Measurements from ENCODE around the gene ZIC3.
"Not testable (repeated sequence)": the region's sequence is repeated elsewhere in the genome, so short reads cannot be mapped to it uniquely, and the experiment has no call there.

Gene ZIC3

GRCh38 chrX:137565921-137566745, at the start of gene ZIC3:
TSS of gene ZIC3 (plus strand) at chrX:137566127. CDS start at chrX:137566692, 565 bp downstream.
- in situ Hi-C loops (cut with MboI; ENCODE audit: low sequenced_read_pairs): no loop called here

GRCh38 chrX:137519459-137519858, 46.5 kb upstream of the ZIC3 start:
- in situ Hi-C loops (cut with MboI; ENCODE audit: low sequenced_read_pairs): no loop called here

GRCh38 chrX:137545711-137546651, 19.9 kb upstream of the ZIC3 start:
- in situ Hi-C loops (cut with MboI; ENCODE audit: low sequenced_read_pairs): no loop called here

- in situ Hi-C loops (cut with MboI; ENCODE audit: low sequenced_read_pairs): no loop called here
Measured at GRCh38 chrX:137547291-137547690, 18.6 kb upstream of the ZIC3 start.

- in situ Hi-C loops (cut with MboI; ENCODE audit: low sequenced_read_pairs): no loop called here
Measured at GRCh38 chrX:137548261-137548660, 17.7 kb upstream of the ZIC3 start.

- in situ Hi-C loops (cut with MboI; ENCODE audit: low sequenced_read_pairs): no loop called here
Measured at GRCh38 chrX:137549073-137549472, 16.9 kb upstream of the ZIC3 start.

GRCh38 chrX:137549851-137550664, 15.9 kb upstream of the ZIC3 start:
- in situ Hi-C loops (cut with MboI; ENCODE audit: low sequenced_read_pairs): no loop called here

- in situ Hi-C loops (cut with MboI; ENCODE audit: low sequenced_read_pairs): no loop called here
Measured at GRCh38 chrX:137550665-137551261, 15.2 kb upstream of the ZIC3 start.

GRCh38 chrX:137552098-137552497, 13.8 kb upstream of the ZIC3 start:
- in situ Hi-C loops (cut with MboI; ENCODE audit: low sequenced_read_pairs): not testable (repeated sequence)

- in situ Hi-C loops (cut with MboI; ENCODE audit: low sequenced_read_pairs): no loop called here
Measured at GRCh38 chrX:137562096-137562495, 3.8 kb upstream of the ZIC3 start.

- in situ Hi-C loops (cut with MboI; ENCODE audit: low sequenced_read_pairs): no loop called here
Measured at GRCh38 chrX:137563681-137564651, 2.0 kb upstream of the ZIC3 start.

- in situ Hi-C loops (cut with MboI; ENCODE audit: low sequenced_read_pairs): no loop called here
Measured at GRCh38 chrX:137565318-137565904, 516 bp upstream of the ZIC3 start.

- in situ Hi-C loops (cut with MboI; ENCODE audit: low sequenced_read_pairs): no loop called here
Measured at GRCh38 chrX:137566746-137567679, 1.1 kb downstream of the ZIC3 start.

GRCh38 chrX:137567682-137568232, 1.8 kb downstream of the ZIC3 start:
- in situ Hi-C loops (cut with MboI; ENCODE audit: low sequenced_read_pairs): no loop called here

GRCh38 chrX:137568741-137569469, 3.0 kb downstream of the ZIC3 start:
- in situ Hi-C loops (cut with MboI; ENCODE audit: low sequenced_read_pairs): no loop called here

- in situ Hi-C loops (cut with MboI; ENCODE audit: low sequenced_read_pairs): no loop called here
Measured at GRCh38 chrX:137569470-137569891, 3.6 kb downstream of the ZIC3 start.

Measured in HL-60/S4 (cell line).